GM19240 (cell line): ENCODE measurements around the gene EDARADD.

Source experiments
- DNase-seq: peaks from one replicate; pipeline ENCODE4 v3.0.0; 2011; ENCODE audit warnings: low spot score; ENCODE audit not compliant: insufficient read length

EDARADD gene

GRCh38 chr1:236511735-236512418 lies 117.8 kb downstream of the EDARADD start:
- DNase-seq: no peak

- DNase-seq: no peak
Measured at GRCh38 chr1:236514703-236515442, 120.8 kb downstream of the EDARADD start.

GRCh38 chr1:236515443-236515958 lies 121.4 kb downstream of the EDARADD start:
- DNase-seq: no peak

- DNase-seq: no peak
Measured at GRCh38 chr1:236516929-236517704, 123.0 kb downstream of the EDARADD start.

- no peak for DNase-seq
Measured at GRCh38 chr1:236518322-236518721, 124.2 kb downstream of the EDARADD start.

- no peak for DNase-seq
Measured at GRCh38 chr1:236520445-236521005, 126.4 kb downstream of the EDARADD start.

GRCh38 chr1:236522937-236523703 lies 129.0 kb downstream of the EDARADD start:
- no peak for DNase-seq

- peak; percentile 50 for DNase-seq
Measured at GRCh38 chr1:236523704-236524141, 129.6 kb downstream of the EDARADD start, which contains the start of gene LGALS8. LGALS8 (plus strand) TSS chr1:236523982; CDS start chr1:236526071, 2,089 bp downstream.

GRCh38 chr1:236524142-236524894 lies 130.2 kb downstream of the EDARADD start:
- peak; percentile 43 for DNase-seq

- no peak for DNase-seq
Measured at GRCh38 chr1:236524895-236525184, 130.8 kb downstream of the EDARADD start.

GRCh38 chr1:236526079-236526478 lies 132.0 kb downstream of the EDARADD start:
- no peak for DNase-seq

GRCh38 chr1:236530286-236530685 lies 136.2 kb downstream of the EDARADD start:
- no peak for DNase-seq

GRCh38 chr1:236530959-236531358 lies 136.9 kb downstream of the EDARADD start:
- no peak for DNase-seq

GRCh38 chr1:236532850-236533249 lies 138.8 kb downstream of the EDARADD start:
- no peak for DNase-seq

GRCh38 chr1:236534151-236534651 lies 140.1 kb downstream of the EDARADD start:
- no peak for DNase-seq
